Activated CD4-positive, alpha-beta T cell treated with anti-CD3 and anti-CD28 coated beads, Interleukin-2, amount 50 U/mL, for 48 hours (primary cell): Measurements from ENCODE around the gene MUC16.
A peak's percentile ranks its signal among the peaks of the same experiment; 100 is the strongest.

Experiments
- DNase-seq, 2 experiments: peaks; one replicate each; pipeline ENCODE4 v3.0.0-alpha.2; 2020

MUC16 gene

GRCh38 chr19:9000933-9001332 lies 9.3 kb downstream of the MUC16 start:
- DNase-seq, result no peak

- peak; percentile 2 to 23 for DNase-seq
Observed at GRCh38 chr19:8988204-8988603, 22.0 kb downstream of the MUC16 start.

GRCh38 chr19:8986296-8986695 lies 23.9 kb downstream of the MUC16 start:
- DNase-seq, result no peak

- DNase-seq, result no peak
Observed at GRCh38 chr19:8973501-8974091, 36.6 kb downstream of the MUC16 start.

GRCh38 chr19:8965887-8966286 lies 44.3 kb downstream of the MUC16 start:
- peak in 1 of 2 experiments; percentile 2 for DNase-seq
